GM21381 (cell line): ENCODE data around the gene TAGLN2.
"Not testable (repeated sequence)": the region's sequence is repeated elsewhere in the genome, so short reads cannot be mapped to it uniquely, and the experiment has no call there.

Source experiments
- ATAC-seq: cut with Tn5 transposase; IDR thresholded peaks from one replicate; pipeline ENCODE4 v1.9.1; 2021; ENCODE audit warnings: mild to moderate bottlenecking, moderate library complexity; ENCODE audit not compliant: unreplicated experiment

The TAGLN2 gene

DNA sequence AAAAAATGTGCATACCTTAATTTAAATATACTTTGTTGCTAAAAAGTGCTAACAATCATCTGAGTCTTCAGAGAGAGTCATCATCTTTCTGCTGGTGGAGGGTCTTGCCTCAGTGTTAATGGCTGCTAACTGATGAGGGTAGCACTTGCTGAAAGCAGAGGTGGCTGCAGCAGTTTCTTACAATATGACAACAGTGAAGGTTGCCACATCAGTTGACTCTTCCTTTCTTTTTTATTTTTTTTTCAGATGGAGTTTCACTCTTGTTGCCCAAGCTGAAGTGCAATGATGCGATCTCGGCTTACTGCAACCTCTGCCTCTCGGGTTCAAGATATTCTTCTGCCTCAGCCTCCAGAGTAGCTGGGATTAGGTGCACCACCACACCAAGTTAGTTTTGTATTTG is 22.8 kb downstream of the TAGLN2 start:
- ATAC-seq: no peak

DNA sequence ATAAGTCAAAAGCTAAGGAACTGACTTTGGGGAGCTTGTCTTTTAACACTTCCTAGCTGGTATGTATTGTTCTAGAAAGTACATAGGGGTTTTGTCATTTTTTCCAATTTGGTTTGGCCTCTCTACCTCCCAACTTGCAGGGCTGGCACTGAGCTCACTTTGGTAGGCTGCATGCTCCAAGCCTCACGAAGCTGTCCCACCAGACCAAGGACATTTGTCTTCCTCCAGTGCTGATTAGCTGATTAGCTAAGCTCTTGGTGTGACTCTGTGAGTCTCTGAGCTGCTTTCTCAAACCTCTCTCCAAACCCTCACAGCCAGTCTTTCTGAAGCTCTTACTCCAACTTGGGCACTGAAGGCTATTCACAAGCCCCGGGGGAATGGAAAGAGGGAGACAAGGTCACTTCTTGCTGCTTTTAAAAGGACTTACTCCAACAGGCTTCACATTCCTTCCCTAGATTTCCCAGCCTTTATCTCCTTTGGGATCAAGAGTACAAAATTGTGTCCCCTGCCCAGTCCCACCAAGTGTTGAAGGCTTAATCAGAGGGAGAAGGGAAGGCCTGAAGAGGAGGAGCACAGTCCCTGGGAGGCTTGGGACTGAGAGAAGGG is 24.4 kb downstream of the TAGLN2 start:
- ATAC-seq: no peak

DNA sequence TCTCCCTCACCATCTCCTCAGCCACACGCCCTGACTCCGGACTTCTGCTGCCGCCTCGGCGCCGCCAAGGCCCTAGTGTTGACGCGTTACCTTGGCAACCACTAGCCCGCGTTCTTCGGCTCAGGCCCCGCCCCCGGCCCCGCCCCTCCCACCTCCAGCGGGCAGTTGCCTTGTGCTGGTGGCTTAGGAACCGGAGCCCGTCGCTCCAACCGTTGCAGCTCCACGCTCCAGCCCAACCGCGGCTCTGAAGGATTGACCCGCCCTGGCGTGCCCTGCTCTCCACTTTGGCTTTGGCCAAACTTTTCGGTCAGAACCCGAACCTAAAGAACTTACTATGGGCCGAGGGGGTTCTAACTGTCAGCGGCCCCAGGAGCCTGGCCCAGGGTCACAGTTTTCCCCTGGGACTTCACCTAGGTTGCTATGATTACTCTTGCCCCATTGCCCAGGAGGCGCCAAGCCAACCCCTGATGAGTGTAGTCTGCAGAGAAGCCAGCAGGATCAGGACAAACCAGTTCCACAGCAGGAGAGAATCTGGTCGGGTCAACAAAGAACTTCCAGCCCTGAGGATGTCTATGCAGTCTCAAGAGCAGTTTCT is 25.1 kb downstream of the TAGLN2 start, which contains the start of gene CFAP45:
TSS of gene CFAP45 (minus strand) at position 80 of the 595 bp plus-strand sequence. CDS start at position 13, 67 bp downstream.
- no peak for ATAC-seq

DNA sequence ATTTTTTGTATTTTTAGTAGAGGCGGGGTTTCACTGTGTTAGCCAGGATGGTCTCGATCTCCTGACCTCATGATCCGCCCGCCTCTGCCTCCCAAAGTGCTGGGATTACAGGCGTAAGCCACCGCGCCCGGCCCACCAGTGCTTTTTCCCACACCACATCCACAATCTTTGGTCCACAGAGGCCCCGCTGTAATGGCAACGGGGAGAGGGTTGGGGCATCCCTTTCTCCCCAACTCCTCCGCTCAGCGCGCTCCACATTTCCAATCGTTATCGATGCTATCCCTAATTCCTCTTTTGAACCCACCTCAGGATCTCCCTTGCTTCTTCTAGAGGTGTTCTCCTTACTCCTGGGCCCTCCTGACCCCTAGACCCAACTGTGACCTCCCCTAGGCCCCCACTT is 25.7 kb downstream of the TAGLN2 start:
- ATAC-seq: not testable (repeated sequence)

DNA sequence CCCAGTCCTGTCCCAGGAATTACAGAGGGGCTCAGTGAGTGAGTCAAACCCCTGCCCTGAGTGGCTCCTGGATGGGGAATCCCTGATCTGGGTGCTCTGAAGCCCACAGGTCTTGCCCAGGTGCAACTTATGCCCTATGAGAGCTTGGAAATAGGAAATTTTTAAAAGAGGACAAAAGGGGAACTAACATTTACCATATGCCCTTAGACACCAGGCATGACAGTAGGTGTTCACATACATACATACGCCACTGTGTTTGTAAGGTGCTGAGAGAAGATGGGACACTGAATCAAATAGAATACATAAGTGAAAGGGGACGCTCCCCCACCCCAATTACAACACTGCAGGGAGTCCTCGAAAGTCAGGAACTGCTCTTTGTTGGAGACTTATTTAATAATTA is 26.8 kb downstream of the TAGLN2 start:
- ATAC-seq: no peak

DNA sequence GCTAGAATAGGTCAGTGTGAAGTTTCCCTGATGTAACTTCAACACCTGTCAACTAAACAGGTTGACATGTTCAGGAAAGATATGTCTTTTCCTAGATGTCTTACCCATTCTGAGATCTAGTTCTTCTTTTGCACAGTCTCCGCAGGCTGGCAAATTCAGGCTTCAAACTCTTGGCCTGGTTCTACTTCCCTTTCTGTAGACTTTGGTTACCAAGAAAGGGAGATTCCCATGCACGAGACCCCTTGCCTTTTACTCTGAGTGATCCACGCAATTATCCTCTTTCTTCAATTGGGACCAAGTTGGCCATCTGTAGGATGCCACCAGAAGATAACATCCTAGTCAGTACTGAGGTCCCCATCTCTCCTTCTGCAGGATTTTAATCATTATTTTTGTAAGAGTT is 27.3 kb downstream of the TAGLN2 start:
- ATAC-seq: no peak

DNA sequence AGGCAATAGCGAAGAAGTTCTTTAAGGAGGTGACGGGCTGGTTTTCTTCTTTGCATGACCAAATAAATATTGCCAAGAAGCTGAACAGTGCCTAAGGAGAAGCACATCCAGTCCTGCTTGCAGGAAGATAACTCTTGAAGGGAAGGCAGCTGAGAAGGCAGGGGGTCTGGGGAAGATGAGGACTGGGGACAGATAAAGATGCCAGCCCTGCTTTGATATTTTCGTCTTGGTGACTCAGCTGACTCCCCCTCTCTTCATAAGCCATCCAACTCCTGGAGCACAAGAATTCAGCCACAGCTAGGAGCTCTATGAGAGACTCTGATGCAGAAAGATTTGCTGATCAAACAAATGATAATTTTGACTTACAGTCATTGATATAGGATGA is 28.8 kb downstream of the TAGLN2 start:
- no peak for ATAC-seq

DNA sequence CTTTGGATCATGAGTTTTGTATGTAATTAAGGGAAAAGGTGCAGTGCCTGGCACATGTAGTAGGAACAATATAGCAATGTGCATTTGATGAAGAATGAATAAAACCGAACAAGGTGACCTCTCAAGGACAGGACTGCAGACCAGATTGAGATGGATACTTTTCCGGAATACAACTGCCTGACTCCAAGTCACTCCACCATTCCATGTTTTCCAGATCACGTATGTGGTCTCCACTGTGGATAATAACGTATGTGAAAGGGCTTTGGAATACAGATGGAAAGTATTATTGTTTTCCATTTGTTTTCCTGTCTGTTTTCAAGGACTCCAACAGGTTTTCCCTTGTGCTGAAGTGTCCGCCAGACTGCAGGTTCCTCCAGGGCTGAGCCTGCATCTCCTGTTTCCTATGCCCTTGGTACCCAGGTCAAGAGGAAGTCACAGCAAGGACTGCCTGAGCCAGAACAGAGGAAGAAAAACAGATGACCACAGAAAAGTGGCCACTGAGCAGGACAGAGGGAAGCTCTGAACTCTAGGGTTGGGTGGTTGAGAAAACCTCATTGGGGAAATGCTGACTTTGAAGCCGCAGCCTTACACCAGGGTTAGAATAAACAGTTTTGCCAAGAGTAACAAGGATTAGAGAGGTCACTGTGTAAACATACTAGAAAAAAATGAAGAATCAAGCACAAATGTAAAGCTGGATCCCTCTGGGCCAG is 29.3 kb downstream of the TAGLN2 start:
- no peak for ATAC-seq

DNA sequence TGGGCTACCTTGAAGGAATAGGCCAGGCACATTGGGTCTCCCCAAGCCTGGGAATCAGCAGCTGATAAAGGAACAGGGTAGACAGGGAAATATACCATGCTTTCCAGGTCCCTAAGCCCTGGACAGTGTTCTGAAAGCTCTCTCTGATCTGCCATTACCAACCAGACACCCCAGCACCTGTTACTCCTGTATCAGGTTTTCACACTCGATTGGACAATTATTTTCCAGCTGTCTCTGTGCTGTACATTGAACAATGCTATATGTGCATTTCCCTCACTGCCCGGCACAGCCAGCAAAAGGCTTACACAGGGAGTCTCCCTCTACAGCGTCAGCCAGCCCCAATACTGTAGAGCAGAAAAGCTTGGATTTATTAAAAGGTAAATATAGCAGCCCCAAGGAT is 30.0 kb downstream of the TAGLN2 start:
- ATAC-seq: no peak

DNA sequence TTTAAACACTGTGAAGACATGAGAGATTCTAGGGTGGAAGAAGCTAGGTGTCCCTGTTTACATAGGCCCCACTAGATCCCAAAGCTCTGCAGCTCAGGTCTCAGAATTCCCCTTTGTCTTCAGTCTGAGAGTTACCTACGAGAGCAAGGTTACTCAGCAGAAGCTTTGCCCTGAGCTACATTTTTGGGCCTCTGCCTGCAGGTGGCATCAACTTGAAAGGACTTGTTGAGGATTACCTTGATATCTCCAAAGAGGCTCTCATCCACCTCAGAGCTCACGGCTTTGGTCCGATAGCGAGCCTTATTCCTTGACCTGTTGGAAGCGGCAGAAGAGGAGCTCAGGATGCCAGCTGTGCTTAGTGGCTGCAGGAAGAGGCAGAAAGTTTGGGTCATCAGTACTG is 32.4 kb downstream of the TAGLN2 start:
- ATAC-seq: no peak

DNA sequence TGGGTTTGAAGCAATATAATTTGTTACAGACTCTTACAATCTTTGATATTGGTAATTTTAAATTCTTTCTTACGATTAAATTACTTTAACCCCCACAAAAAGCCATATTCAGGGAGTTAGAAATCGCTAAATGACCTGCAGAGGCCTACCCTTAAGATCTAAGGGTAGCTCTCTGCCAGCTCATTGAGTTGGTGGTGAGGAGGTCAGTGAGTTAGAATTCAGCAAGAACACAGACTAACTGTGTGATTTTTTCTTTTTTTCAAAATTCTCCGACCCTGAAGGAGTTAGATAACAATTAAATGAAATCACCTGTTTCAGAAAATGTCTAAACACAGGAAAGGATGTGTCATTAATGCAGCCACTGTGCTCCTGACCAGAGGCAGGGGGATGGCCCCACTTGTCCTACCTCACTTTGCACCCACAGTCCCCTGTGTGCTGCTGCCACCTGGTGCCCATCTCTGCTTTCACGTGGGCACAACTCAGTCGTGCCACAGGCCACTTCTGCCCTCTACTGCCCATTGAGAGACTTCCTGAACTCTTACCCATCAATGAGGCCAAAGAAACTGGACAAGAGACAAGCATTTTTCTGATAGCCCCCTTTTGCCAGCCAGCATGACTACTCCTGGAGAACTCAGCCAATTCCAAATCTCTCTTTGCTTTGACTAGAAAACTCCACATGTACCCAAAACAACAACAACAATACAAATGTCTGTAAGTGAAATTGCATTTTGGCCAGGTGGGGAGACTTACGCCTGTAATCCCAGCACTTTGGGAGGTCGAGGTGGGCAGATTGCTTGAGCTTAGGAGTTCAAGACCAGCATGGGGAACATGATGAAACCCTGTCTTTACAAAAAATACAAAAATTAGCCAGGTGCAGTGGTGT is 33.8 kb downstream of the TAGLN2 start:
- ATAC-seq: peak; percentile 69

DNA sequence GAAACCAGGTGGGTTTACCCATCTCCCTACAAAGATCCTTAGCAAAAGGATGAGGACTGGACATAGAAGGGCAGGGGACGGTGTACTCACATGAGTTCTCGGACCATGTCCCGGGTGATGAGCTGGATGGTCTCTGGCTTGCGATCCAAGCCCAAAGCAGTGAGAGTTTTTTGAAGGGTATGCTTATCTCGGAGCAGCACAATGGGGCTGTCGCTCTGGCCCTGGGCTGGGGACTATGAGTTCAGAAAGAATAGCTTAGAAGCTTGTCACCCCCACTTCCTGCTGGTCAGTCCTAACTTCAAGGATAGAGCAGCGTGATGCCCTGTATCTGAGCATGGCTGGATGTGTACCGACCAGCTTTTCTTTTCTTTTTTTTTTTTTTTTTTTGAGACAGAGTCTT is 34.9 kb downstream of the TAGLN2 start:
- no peak for ATAC-seq

DNA sequence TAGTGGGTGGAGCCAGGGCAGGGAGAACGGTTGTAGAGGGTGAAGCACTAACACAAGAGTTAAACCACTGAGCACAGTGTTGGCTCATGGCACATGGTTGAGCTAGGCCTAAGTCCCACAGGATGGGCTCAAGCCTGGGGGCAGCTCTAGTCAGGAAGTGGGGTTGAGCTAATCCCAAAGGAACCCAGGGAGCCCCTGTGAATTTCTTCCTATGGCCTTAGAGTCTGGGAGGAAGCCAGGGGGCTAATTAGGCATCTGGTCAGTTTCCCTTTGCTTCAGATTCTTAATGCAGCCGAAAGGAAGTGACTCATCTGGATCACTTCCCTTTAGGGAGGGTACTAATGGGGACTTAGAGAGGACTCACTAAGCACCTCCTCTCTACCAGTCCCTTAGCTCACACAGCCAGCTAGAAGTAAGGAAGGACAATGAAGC is 35.5 kb downstream of the TAGLN2 start:
- peak; percentile 85 for ATAC-seq

DNA sequence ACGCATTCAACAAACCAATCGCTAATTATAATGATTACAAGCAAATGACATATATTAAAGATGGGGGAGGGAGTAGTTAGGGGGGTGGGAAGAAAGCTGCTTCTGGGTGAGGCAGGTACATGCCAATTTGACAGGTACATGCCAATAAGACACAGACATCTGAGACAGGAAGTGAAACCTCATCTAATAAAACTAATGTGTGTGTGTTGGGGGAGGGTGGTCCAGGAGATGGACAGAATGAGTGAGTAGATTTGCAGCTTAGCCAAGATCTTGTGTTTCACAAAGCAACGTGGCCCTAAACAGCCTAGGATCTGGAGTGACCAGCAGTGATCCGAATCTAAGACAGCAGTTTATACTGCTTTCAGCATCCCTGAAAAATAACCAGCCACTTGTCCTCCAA is 36.1 kb downstream of the TAGLN2 start:
- no peak for ATAC-seq

DNA sequence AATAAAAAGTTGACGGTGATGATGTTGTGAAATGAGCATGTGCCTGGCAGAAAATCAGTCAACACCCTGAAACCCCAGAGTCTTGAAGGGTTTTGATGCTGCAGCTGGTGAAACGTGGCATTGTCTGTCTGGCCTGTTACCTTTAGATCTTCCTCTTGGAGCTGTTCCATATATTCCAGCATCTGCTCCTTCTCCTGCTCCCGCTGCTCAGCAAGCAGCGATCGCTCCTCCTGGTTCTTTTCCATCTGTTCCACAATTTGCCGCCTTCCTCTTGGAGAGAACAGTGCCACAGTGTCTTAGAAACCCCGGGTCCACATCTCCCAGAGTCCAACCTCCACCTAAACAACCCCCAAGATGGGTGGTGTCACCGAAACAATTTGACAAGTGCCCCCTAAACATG is 41.0 kb downstream of the TAGLN2 start:
- no peak for ATAC-seq

DNA sequence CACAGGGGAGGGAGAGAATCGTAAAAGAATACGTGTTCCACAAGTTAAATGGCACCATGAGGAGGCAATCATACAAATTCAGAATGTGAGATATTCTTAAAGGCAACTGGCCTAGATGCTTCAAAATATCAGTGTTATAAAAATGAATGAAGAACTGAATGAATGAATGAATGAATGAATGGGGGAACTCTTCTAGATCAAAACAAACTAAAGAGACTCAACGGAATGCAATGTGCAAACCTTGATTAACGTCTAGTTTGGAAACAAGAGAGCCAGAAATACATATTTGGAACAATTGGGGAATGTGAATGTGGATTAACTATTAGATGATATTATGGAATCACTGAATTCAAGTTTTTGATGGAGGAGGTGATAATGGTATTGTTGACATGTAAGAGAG is 42.2 kb downstream of the TAGLN2 start:
- ATAC-seq: no peak

DNA sequence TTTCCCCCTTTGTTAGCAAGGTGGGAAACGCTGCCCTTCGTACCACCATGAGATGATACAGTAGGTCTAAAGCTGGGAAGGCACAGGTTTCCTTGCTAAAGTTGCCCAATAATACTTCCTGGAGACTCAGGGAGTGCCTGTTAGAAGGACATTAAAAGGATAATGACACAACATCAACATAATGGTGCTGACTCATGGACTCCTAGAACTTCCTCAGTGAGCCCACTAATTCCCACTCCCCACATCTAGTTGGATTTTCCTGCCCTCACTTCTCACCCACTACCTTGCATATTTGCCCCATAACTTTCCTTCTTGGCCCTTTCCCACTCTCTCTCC is 42.8 kb downstream of the TAGLN2 start:
- ATAC-seq: no peak

DNA sequence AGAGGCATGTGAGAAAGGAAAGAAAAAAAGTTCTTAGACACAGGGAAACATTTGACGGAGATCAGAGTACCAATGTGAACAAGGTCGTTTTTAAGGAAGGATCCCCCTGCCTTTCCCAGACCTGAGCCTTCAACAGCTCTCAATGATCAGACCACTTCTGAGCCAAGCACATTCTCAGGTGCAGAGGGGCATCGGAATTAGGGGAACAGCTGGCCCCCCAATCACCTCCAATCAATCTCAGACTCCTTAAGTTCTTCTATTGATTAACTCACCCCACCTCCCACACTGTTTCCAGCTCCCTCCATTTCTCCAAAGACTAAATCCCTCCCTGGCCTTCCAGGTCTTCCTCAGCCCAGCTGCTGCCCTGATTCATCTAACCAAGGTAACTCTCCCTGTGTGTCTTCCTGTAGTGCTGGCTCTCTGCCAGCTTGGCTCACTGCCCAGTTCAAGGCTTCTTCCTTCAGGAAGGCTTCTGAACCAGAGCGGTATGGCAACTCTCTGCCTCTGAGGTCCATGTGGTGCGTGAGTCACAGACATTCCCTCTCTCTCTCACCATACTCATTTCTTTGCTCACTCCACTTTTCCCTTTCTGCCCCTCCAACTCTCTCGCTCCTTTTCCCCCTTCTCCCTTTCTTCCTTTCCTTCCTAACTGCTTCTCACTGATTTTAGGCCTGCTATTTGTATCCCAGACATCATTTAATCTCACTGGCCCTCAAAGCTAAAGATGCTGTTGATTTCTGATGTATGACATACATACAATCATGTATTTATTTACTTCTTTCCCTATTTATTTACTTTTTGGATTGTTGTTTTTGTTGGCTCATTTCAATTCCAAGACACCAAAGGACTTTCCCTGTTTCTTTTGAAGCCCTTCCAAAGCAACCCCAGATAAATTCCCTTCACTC is 43.4 kb downstream of the TAGLN2 start:
- ATAC-seq: no peak

DNA sequence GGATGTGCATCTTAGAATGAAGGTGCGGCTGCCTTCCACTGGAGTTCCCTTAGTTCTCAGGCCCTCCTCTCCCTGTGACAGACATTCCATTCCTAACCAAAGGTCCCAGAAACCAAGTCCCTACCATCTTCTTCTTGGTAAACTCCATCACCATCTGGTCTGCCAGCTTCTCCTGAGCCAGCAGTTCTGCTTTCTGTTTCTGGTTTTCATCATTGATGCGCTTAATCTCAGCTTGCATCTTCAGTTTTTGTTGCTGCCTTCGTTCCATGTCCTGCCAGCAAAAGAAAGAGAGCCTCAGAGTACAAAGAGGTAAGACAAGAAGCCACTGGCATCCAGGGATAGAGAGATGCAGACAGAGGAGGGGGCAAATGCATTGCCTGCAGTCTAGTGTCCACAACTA is 44.9 kb downstream of the TAGLN2 start:
- ATAC-seq: no peak

DNA sequence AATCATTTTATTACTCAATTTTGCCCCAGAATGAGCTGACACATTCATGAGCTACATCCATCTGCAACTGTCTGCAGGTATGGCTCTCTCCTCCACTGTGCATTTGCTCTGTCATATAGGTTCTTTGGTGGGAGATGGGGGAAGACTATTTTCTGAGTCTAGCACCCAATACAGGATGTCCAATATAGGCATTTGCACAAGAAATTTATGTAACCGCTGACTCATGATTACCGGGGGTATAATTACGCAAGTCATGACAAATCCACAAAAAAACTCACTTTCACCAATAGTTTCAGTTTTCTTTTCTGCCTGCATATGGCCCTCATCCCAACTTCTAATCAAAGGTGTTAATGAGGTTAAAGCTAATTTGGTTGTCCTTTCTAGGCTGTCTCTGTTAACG is 45.3 kb downstream of the TAGLN2 start:
- no peak for ATAC-seq

DNA sequence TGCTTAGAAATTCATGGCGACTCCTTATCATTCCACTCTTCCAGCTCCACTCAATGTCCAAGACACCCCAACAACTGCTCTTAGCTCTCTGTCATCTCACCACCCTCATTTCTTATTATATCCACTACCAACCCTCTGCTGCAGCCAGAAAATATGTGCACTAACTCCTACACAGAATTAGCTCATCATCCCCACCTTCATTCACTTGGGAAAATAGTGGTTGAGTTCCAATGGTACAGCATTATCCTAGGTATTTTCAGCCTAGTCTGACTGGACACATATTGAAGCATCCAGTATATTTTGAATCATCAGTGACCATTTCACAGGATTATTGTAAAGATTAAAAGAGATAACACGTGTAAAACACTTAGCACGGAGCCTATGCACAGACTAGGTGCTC is 46.2 kb downstream of the TAGLN2 start:
- no peak for ATAC-seq
